Mesenchymal stem cell (in vitro differentiated cells and primary cell): ENCODE data around the gene TRAF7.
A peak's percentile ranks its signal among the peaks of the same experiment; 100 is the strongest.

Source experiments
- DNase-seq: peaks from one replicate; pipeline ENCODE4 v3.0.0-alpha.2; 2013
- H2AFZ ChIP-seq: one replicate; pipeline ENCODE4 v1.6.1; 2013; ENCODE audit warnings: low read depth, mild to moderate bottlenecking, control low read depth, inconsistent platforms, low read length, moderate library complexity
- H2AK5ac ChIP-seq: 2 replicates; pipeline ENCODE4 v1.6.1; 2013; ENCODE audit warnings: low read length, moderate library complexity, mild to moderate bottlenecking, inconsistent platforms; ENCODE audit not compliant: severe bottlenecking
- H2BK120ac ChIP-seq: one replicate; pipeline ENCODE4 v1.6.1; 2013; ENCODE audit warnings: low read depth, mild to moderate bottlenecking, inconsistent platforms, low read length, moderate library complexity
- H2BK12ac ChIP-seq, 2 experiments: one replicate each; pipeline ENCODE4 v1.6.1; 2013; ENCODE audit warnings: inconsistent platforms in 2 of 2, low read length in 2 of 2, mild to moderate bottlenecking in 2 of 2, moderate library complexity in 2 of 2, control low read depth in 1 of 2
- H2BK15ac ChIP-seq: one replicate; pipeline ENCODE4 v1.6.1; 2013; ENCODE audit warnings: mild to moderate bottlenecking, low read depth, inconsistent platforms; ENCODE audit not compliant: poor library complexity, severe bottlenecking
- H2BK5ac ChIP-seq: 2 replicates; pipeline ENCODE4 v1.6.1; 2013; ENCODE audit warnings: low read depth, mild to moderate bottlenecking, low read length, control low read depth, inconsistent platforms; ENCODE audit not compliant: poor library complexity, severe bottlenecking
- H3K14ac ChIP-seq, 2 experiments: one replicate each; pipeline ENCODE4 v1.6.1; 2013; ENCODE audit warnings: inconsistent platforms in 2 of 2, low read length in 2 of 2, control low read depth in 1 of 2, mild to moderate bottlenecking in 1 of 2, moderate library complexity in 1 of 2
- H3K18ac ChIP-seq, 2 experiments: one replicate each; pipeline ENCODE4 v1.6.1; 2013; ENCODE audit warnings: inconsistent platforms in 2 of 2, low read length in 2 of 2, control low read depth in 1 of 2, low read depth in 1 of 2, mild to moderate bottlenecking in 1 of 2
- H3K23ac ChIP-seq, 2 experiments: one replicate each; pipeline ENCODE4 v1.6.1; 2013; ENCODE audit warnings: inconsistent platforms in 2 of 2, low read length in 2 of 2, mild to moderate bottlenecking in 2 of 2, moderate library complexity in 2 of 2, control low read depth in 1 of 2
- H3K27ac ChIP-seq: 2 replicates; pipeline ENCODE4 v1.5.1; 2013; ENCODE audit warnings: mild to moderate bottlenecking, moderate library complexity, low read length, control low read depth, inconsistent platforms; ENCODE audit not compliant: poor library complexity, severe bottlenecking
- H3K27me3 ChIP-seq, 2 experiments: 2 replicates each; pipeline versions ENCODE4 v1.6.1 to v1.7.0; 2013; ENCODE audit warnings: low read length in 2 of 2, mild to moderate bottlenecking in 2 of 2, moderate library complexity in 2 of 2, control low read depth in 1 of 2, inconsistent platforms in 1 of 2; ENCODE audit not compliant: control insufficient read depth in 1 of 2, insufficient read depth in 1 of 2
- H3K36me3 ChIP-seq, 2 experiments: 2 replicates each; pipeline versions ENCODE4 v1.6.1 to v1.7.0; 2013; ENCODE audit warnings: low read length in 2 of 2, control low read depth in 1 of 2, inconsistent platforms in 1 of 2, low read depth in 1 of 2, mild to moderate bottlenecking in 1 of 2; ENCODE audit not compliant: insufficient read depth in 2 of 2, control insufficient read depth in 1 of 2
- H3K4ac ChIP-seq, 2 experiments: one replicate each; pipeline ENCODE4 v1.6.1; 2013; ENCODE audit warnings: inconsistent platforms in 2 of 2, low read length in 2 of 2, mild to moderate bottlenecking in 2 of 2, moderate library complexity in 2 of 2, control low read depth in 1 of 2, low read depth in 1 of 2
- H3K4me1 ChIP-seq: 2 replicates; pipeline ENCODE4 v1.6.1; 2013; ENCODE audit warnings: low read depth, low read length, control low read depth; ENCODE audit not compliant: control insufficient read depth, insufficient read depth
- H3K4me2 ChIP-seq: 2 replicates; pipeline ENCODE4 v1.6.1; 2013; ENCODE audit warnings: low read length, mild to moderate bottlenecking, inconsistent platforms; ENCODE audit not compliant: poor library complexity, severe bottlenecking
- H3K4me3 ChIP-seq, 2 experiments: 2 replicates each; pipeline versions ENCODE4 v1.5.1 to v1.7.0; 2013; ENCODE audit warnings: low read length in 2 of 2, mild to moderate bottlenecking in 2 of 2, control low read depth in 1 of 2, low read depth in 1 of 2; ENCODE audit not compliant: insufficient read depth in 1 of 2
- H3K79me1 ChIP-seq: replicated peaks from 2 replicates; pipeline ENCODE4 v1.6.1; 2013; ENCODE audit warnings: mild to moderate bottlenecking, control low read depth, low read length, inconsistent platforms; ENCODE audit not compliant: poor library complexity, severe bottlenecking
- H3K9ac ChIP-seq: 2 replicates; pipeline ENCODE4 v1.7.0; 2013; ENCODE audit warnings: mild to moderate bottlenecking, low read length, moderate library complexity
- H3K9me3 ChIP-seq: 2 replicates; pipeline ENCODE4 v1.7.0; 2013; ENCODE audit warnings: mild to moderate bottlenecking, low read length; ENCODE audit not compliant: control insufficient read depth
- H4K8ac ChIP-seq: one replicate; pipeline ENCODE4 v1.6.1; 2013; ENCODE audit warnings: inconsistent platforms, mild to moderate bottlenecking, low read length, moderate library complexity
- H4K91ac ChIP-seq: one replicate; pipeline ENCODE4 v1.6.1; 2013; ENCODE audit warnings: mild to moderate bottlenecking, low read length, inconsistent platforms
- WGBS: methylation state at CpG from one replicate; pipeline ENCODE4 v1.1.7; 2013; ENCODE audit warnings: mixed read lengths; 5-methylcytosine and 5-hydroxymethylcytosine counted together

The TRAF7 gene

DNA sequence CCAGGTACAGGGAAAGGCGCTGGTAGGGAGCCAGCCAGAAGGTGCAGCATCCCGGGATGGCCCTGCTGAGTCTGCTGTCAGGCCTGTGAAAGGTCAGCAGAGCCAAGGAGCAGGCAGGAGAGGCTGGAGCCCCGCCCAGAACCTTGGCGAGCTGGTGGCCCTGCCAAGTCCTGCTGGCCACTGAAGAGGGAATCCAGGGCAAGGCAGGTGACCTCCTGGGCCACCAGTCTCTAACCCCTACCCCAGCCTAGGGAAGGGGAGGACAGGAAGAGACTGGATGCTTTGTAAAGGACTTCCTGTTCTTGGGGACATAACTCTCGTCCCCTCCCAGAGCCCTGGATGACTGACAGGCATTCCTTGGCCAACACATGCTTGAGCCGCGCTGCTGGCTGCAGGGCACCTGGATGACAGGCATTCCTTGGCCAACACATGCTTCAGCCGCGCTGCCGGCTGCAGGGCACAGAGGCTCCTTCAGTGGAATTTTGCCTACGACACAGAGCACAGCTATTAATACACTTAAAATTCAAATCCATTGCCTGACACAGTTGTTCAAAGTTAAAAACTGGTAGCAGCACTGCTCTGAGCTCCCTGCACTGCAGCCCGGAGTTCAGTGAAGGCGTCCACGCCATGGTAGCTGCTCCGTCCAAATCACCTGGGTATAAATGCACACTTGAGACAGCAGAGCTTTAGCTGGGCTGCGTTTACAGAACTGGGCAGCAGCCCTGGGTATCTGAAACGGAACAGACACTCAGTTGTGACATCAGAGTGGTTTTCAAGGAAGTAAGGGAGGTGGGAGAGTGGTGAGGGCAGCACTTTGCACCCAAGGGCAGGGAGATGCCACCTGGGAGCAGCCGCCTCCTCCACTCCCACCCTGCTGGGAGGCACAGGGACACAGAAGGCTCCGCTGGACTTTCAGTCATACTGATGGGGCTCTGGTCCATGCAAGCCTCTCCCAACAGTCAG, 57.1 kb downstream of the TRAF7 start:
- H3K4me3 ChIP-seq: peak overlapping the region in 1 of 2 experiments; percentile 81
- no peaks in the 10 kb centered on the region for H3K27me3 ChIP-seq
- H2BK5ac ChIP-seq: no peak overlapping the region
- H2BK12ac ChIP-seq: peak overlapping the region in 1 of 2 experiments; percentile 31
- H3K23ac ChIP-seq: peak overlapping the region in 1 of 2 experiments; percentile 74
- no peak overlapping the region for H3K14ac ChIP-seq
- H2AK5ac ChIP-seq: no peak overlapping the region
- H2AFZ ChIP-seq: no peak overlapping the region
- no peak overlapping the region for H2BK15ac ChIP-seq
- peak overlapping the region in 1 of 2 experiments; percentile 50 for H3K18ac ChIP-seq
- H3K4me2 ChIP-seq: peak overlapping the region; percentile 95
- peaks cover 25 to 49% of the 10 kb centered on the region in 2 experiments for H3K36me3 ChIP-seq
- H3K9ac ChIP-seq: peak overlapping the region; percentile 86
- DNase-seq: no peak
- peaks cover 28% of the 10 kb centered on the region for H3K79me1 ChIP-seq
- no peak overlapping the region for H2BK120ac ChIP-seq
- H3K4me1 ChIP-seq: peaks cover 37% of the 10 kb centered on the region
- 82% methylated on average over 18 of the region's 19 CpGs for WGBS
- H4K8ac ChIP-seq: no peak overlapping the region
- no peak overlapping the region for H3K27ac ChIP-seq
- H4K91ac ChIP-seq: peak overlapping the region; percentile 43
- H3K9me3 ChIP-seq: no peaks in the 10 kb centered on the region
- H3K4ac ChIP-seq: no peak overlapping the region

DNA sequence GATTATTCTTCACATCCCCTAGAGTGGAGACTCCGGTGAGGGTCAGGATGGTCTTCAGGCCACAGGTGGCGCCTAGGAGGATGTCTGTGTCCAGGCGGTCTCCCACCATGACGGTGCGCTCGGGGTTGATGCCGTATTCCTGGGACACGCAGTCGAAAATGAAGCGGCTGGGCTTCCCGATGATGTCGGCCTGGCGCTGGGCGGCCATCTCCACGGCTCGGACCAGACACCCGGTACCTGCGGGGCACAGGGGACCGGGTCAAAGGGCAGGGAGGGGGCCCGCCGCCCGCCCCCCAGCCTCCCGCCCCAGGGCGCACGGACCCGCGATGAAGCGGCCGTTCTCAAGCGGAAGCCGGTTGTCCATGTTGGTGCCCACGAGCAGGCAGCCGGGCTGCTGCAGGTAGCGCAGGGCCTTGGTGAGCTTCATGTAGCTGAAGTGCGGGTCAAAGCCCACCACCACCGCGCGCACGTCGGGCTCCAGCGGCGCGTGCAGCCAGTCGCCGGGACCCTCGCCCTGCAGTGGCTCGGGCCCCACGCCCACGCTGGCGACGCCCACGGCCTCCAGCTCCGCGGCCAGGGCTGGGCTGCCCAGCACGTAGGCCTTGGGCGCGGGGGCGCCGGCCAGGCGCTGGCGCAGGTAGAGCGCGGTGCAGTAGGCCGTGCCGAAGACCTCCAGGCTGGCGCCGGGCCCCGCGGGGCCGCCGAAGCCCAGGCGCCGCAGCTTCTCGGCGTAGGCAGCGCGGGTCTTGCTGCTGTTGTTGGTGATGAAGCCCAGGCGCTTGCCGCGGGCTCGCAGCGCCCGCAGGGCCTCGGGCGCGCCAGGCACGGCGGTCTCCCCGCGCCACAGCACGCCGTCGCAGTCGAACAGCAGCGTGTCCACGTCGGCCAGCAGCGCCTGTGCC, 58.5 kb downstream of the TRAF7 start:
- WGBS: 1% methylated on average over 71 of the region's 98 CpGs
- Histone ChIP-seq H3K23ac (peak overlapping the region in 1 of 2 experiments; percentile 91), H4K91ac (peak overlapping the region; percentile 79), H3K36me3 (peaks cover 11 to 34% of the 10 kb centered on the region in 2 experiments), H4K8ac (peak overlapping the region; percentile 14), H3K27me3 (no peaks in the 10 kb centered on the region), H2AFZ (peak overlapping the region; percentile 39), H3K9ac (peak overlapping the region; percentile 86), H3K4me3 (peak overlapping the region; percentile 81 to 91), H2AK5ac (no peak overlapping the region), H3K18ac (peak overlapping the region; percentile 73 to 95), H3K4me2 (peak overlapping the region; percentile 95), H2BK15ac (peak overlapping the region; percentile 75), H2BK120ac (peak overlapping the region; percentile 54), H3K14ac (peak overlapping the region in 1 of 2 experiments; percentile 94), H2BK5ac (no peak overlapping the region), H3K27ac (no peak overlapping the region), H3K9me3 (no peaks in the 10 kb centered on the region), H2BK12ac (peak overlapping the region in 1 of 2 experiments; percentile 80), H3K4me1 (peaks cover 34% of the 10 kb centered on the region), H3K79me1 (peaks cover 17% of the 10 kb centered on the region), H3K4ac (peak overlapping the region; percentile 50 to 85)
- no peak for DNase-seq

DNA sequence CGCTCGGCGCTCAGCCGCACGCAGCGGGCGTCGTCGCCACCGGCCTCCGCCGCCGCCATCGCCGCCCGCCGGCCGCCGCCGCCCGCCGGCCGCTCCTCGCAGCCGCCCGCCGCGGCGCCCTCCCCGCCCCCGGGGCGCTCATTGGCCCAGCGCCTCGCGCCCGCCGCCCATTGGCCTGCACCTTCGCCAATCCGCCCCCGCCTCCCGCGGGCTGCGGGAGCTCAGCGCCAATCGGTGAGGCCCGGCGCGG, 59.1 kb downstream of the TRAF7 start, which contains the start of gene PGP:
PGP (minus strand) TSS at position 122 of the 250 bp plus-strand sequence; CDS start at position 59, 63 bp downstream.
- peak within 1 kb of the TSS; percentile 54 for H2BK120ac ChIP-seq
- H2BK15ac ChIP-seq: peak within 1 kb of the TSS; percentile 75
- peak within 1 kb of the TSS; percentile 95 for H3K4me2 ChIP-seq
- no peaks in the 10 kb centered on the region for H3K9me3 ChIP-seq
- H3K14ac ChIP-seq: peak within 1 kb of the TSS in 1 of 2 experiments; percentile 94
- peak within 1 kb of the TSS; percentile 91 to 94 for H3K4me3 ChIP-seq
- no peak within 1 kb of the TSS for H2AK5ac ChIP-seq
- DNase-seq: no peak
- H4K8ac ChIP-seq: peak within 1 kb of the TSS; percentile 45
- H3K36me3 ChIP-seq: peaks cover 6 to 29% of the 10 kb centered on the region in 2 experiments
- peaks cover 34% of the 10 kb centered on the region for H3K4me1 ChIP-seq
- H3K79me1 ChIP-seq: peaks cover 13% of the 10 kb centered on the region
- 0% methylated on average over 17 of the region's 48 CpGs for WGBS
- H3K27ac ChIP-seq: peak within 1 kb of the TSS; percentile 76
- H3K18ac ChIP-seq: peak within 1 kb of the TSS; percentile 73 to 99
- H3K23ac ChIP-seq: peak within 1 kb of the TSS in 1 of 2 experiments; percentile 91
- peak within 1 kb of the TSS in 1 of 2 experiments; percentile 83 for H2BK12ac ChIP-seq
- peak within 1 kb of the TSS; percentile 99 for H3K9ac ChIP-seq
- peak within 1 kb of the TSS; percentile 79 for H4K91ac ChIP-seq
- H3K4ac ChIP-seq: peak within 1 kb of the TSS; percentile 85 to 96
- no peak within 1 kb of the TSS for H2BK5ac ChIP-seq
- H3K27me3 ChIP-seq: no peaks in the 10 kb centered on the region
- H2AFZ ChIP-seq: peak within 1 kb of the TSS; percentile 39
